Liver (tissue), 9 donors: ENCODE measurements around the gene LRP5. TPM values are rescaled to one million over a fixed set of nuclear protein-coding genes. Genes with fewer than 3 reads are reported as not detected.

Experiments
- DNase-seq: peaks from one replicate; pipeline ENCODE4 v3.0.0-alpha.2; 2017; ENCODE audit warnings: low spot score
- H3K27ac ChIP-seq, 2 donors: one replicate each; pipeline ENCODE4 v1.7.0; 2013; ENCODE audit warnings: inconsistent platforms in 2 of 2, low read length in 2 of 2, control low read depth in 1 of 2, low read depth in 1 of 2, mild to moderate bottlenecking in 1 of 2
- H3K27me3 ChIP-seq, 4 donors: one replicate each; pipeline versions ENCODE4 v1.6.1 to v1.7.0; 2013; ENCODE audit warnings: low read length in 3 of 4, inconsistent platforms in 1 of 4, mild to moderate bottlenecking in 1 of 4, moderate library complexity in 1 of 4; ENCODE audit not compliant: control insufficient read depth in 4 of 4, insufficient read depth in 4 of 4
- H3K36me3 ChIP-seq, 4 donors: one replicate each; pipeline versions ENCODE4 v1.6.1 to v1.7.0; 2013; ENCODE audit warnings: low read length in 3 of 4, mild to moderate bottlenecking in 3 of 4, low read depth in 1 of 4, moderate library complexity in 1 of 4; ENCODE audit not compliant: control insufficient read depth in 4 of 4, insufficient read depth in 3 of 4
- H3K4me1 ChIP-seq, 4 donors: one replicate each; pipeline versions ENCODE4 v1.6.1 to v1.7.0; 2013; ENCODE audit warnings: low read length in 3 of 4, mild to moderate bottlenecking in 3 of 4, moderate library complexity in 1 of 4; ENCODE audit not compliant: control insufficient read depth in 4 of 4, insufficient read depth in 4 of 4
- H3K4me3 ChIP-seq, 3 donors: one replicate each; pipeline versions ENCODE4 v1.6.1 to v1.7.0; 2013; ENCODE audit warnings: low read length in 3 of 3, control low read depth in 1 of 3, low read depth in 1 of 3, mild to moderate bottlenecking in 1 of 3
- H3K9ac ChIP-seq, 2 donors: one replicate each; pipeline ENCODE4 v1.7.0; 2013; ENCODE audit warnings: low read length in 2 of 2, mild to moderate bottlenecking in 2 of 2, moderate library complexity in 2 of 2, control low read depth in 1 of 2, low read depth in 1 of 2
- H3K9me3 ChIP-seq, 4 donors: one replicate each; pipeline versions ENCODE4 v1.6.1 to v1.7.0; 2013; ENCODE audit warnings: low read length in 3 of 4; ENCODE audit not compliant: control insufficient read depth in 4 of 4
- EGR1 ChIP-seq, 2 donors: IDR thresholded peaks; 2 replicates each; pipeline ENCODE4 v1.6.1; 2016 to 2018; ENCODE audit warnings: antibody characterized with exemption in 2 of 2, low read depth in 2 of 2
- FOXA1 ChIP-seq: IDR thresholded peaks from 2 replicates; pipeline ENCODE4 v1.6.1; 2016; ENCODE audit warnings: antibody characterized with exemption
- FOXA2 ChIP-seq: IDR thresholded peaks from 2 replicates; pipeline ENCODE4 v1.6.1; 2016; ENCODE audit warnings: antibody characterized with exemption
- GABPA ChIP-seq, 2 donors: IDR thresholded peaks in 1 of 2; conservative IDR thresholded peaks in 1 of 2; 2 replicates each; pipeline ENCODE4 v1.6.1; 2016; ENCODE audit warnings: antibody characterized with exemption in 2 of 2, mild to moderate bottlenecking in 1 of 2, moderate library complexity in 1 of 2
- HNF4A ChIP-seq, 2 donors: conservative IDR thresholded peaks; 2 replicates each; pipeline ENCODE4 v1.6.1; 2016; ENCODE audit warnings: antibody characterized with exemption in 2 of 2, mild to moderate bottlenecking in 2 of 2
- HNF4G ChIP-seq: IDR thresholded peaks from 2 replicates; pipeline ENCODE4 v1.6.1; 2016; ENCODE audit warnings: antibody characterized with exemption
- JUND ChIP-seq, 2 donors: IDR thresholded peaks; 2 replicates each; pipeline ENCODE4 v1.6.1; 2016; ENCODE audit warnings: antibody characterized with exemption in 2 of 2
- RAD21 ChIP-seq, 2 donors: IDR thresholded peaks; 2 replicates each; pipeline ENCODE4 v1.6.1; 2016; ENCODE audit warnings: antibody characterized with exemption in 2 of 2, mild to moderate bottlenecking in 2 of 2
- SP1 ChIP-seq: IDR thresholded peaks from 2 replicates; pipeline ENCODE4 v1.6.1; 2018; ENCODE audit warnings: antibody characterized with exemption, mild to moderate bottlenecking
- TAF1 ChIP-seq: conservative IDR thresholded peaks from 2 replicates; pipeline ENCODE4 v1.6.1; 2016; ENCODE audit warnings: antibody characterized with exemption, mild to moderate bottlenecking
- YY1 ChIP-seq: IDR thresholded peaks from 2 replicates; pipeline ENCODE4 v1.6.1; 2016; ENCODE audit warnings: antibody characterized with exemption, mild to moderate bottlenecking
- WGBS: extraction: QIAGEN DNeasy Blood & Tissue Kit; methylation state at CpG from one replicate; pipeline ENCODE4 v1.1.7; 2013; 5-methylcytosine and 5-hydroxymethylcytosine counted together
- polyA plus RNA-seq, 2 donors: library from polyadenylated mRNA; stranded (reverse) in 1 of 2; unstranded in 1 of 2; fragments of 200-250 nt in 1 of 2; fragments of >200 nt in 1 of 2; fragmentation: Nextera tagmentation in 1 of 2; extraction: Ambion mirVana in 1 of 2; gene quantifications; one replicate each; pipeline versions ENCODE4 v1.2.1 to v1.2.3, GENCODE V29; 2013 to 2015
- total RNA-seq, 2 donors: library from RNA; depleted of rRNA; stranded (reverse); fragments of >200 nt; gene quantifications; one replicate each; pipeline ENCODE4 v1.2.3, GENCODE V29; 2014
- TF ChIP-seq, protein P1 (sequence below): fragments of 150-350 bp; IDR thresholded peaks from 2 replicates; pipeline ENCODE4 v1.5.1; 2017; ENCODE audit warnings: improper control_type of control experiment, low read depth, low read length; ENCODE audit not compliant: missing input control
- TF ChIP-seq, protein P2 (sequence below): IDR thresholded peaks from 2 replicates; pipeline ENCODE4 v1.6.1; 2016; ENCODE audit warnings: antibody characterized with exemption, mild to moderate bottlenecking
- TF ChIP-seq, protein P3 (sequence below): IDR thresholded peaks from 2 replicates; pipeline ENCODE4 v1.6.1; 2016; ENCODE audit warnings: antibody characterized with exemption
- TF ChIP-seq, protein P4 (sequence below): IDR thresholded peaks from 2 replicates; pipeline ENCODE4 v1.6.1; 2016; ENCODE audit warnings: antibody characterized with exemption
- TF ChIP-seq, protein P5 (sequence below): IDR thresholded peaks from 2 replicates; pipeline ENCODE4 v1.6.1; 2016; ENCODE audit warnings: antibody characterized with exemption
- donor health status: healthy.
- donor health status: healthy.
- donor health status: healthy.
- donor health status: healthy.
- donor health status: healthy.

The LRP5 gene
- total and polyA plus RNA-seq, 4 donors = 48.9 to 99.3 (median 71.3) TPM

DNA sequence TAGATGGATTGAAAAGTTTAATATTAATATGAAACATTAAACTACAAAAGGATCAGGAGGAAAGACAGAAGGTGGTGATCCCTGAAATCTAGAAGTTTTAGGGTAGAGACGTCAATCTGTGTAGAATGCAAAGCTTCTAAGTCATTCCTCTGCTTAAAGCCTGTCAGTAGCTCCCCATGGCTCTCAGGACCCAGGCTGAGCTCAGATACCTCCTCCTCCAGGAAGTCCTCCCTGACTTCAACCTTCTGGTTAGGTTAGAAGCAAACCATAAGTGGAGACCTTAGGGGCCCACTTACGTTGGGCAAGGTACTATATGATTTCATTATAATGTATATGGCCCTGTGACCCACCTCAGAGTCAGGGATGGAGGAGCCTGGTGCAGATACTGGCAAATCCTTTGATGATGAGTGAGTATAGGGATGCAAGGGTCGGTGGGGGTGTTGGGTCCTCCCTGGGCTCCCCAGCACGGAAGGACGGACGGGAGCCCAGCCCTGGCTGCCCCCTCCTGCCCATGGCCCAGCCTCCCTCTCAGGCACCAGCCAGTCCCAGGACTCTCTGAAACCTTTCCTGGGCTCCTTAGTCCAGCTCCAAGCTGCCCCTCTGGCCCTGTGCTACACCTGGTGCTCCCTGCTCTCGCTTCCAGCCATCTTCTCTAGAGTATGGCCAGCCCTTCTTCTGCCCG is 145.0 kb downstream of the LRP5 start:
- Histone ChIP-seq H3K9ac (no peak overlapping the region), H3K4me1 (peaks cover 7 to 30% (median 19%) of the 10 kb centered on the region in 4 donors), H3K4me3 (no peak overlapping the region), H3K9me3 (no peaks in the 10 kb centered on the region), H3K27me3 (no peaks in the 10 kb centered on the region), H3K36me3 (no peaks in the 10 kb centered on the region), H3K27ac (no peak overlapping the region)
- TF ChIP-seq, protein P1, sequence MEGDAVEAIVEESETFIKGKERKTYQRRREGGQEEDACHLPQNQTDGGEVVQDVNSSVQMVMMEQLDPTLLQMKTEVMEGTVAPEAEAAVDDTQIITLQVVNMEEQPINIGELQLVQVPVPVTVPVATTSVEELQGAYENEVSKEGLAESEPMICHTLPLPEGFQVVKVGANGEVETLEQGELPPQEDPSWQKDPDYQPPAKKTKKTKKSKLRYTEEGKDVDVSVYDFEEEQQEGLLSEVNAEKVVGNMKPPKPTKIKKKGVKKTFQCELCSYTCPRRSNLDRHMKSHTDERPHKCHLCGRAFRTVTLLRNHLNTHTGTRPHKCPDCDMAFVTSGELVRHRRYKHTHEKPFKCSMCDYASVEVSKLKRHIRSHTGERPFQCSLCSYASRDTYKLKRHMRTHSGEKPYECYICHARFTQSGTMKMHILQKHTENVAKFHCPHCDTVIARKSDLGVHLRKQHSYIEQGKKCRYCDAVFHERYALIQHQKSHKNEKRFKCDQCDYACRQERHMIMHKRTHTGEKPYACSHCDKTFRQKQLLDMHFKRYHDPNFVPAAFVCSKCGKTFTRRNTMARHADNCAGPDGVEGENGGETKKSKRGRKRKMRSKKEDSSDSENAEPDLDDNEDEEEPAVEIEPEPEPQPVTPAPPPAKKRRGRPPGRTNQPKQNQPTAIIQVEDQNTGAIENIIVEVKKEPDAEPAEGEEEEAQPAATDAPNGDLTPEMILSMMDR = no peak
- TF ChIP-seq SP1 (no peak), HNF4G (no peak), HNF4A (conservative IDR thresholded peaks at IDR 0.05) (no peak), TAF1 (no peak), FOXA2 (no peak), EGR1 (IDR thresholded peaks at IDR 0.05; ENCODE audit: low read depth in 2 of 2) (no peak), GABPA (IDR thresholded peaks at IDR 0.05 in 1 of 2, conservative IDR thresholded peaks at IDR 0.05 in 1 of 2) (no peak), YY1 (no peak), FOXA1 (no peak)
- TF ChIP-seq, protein P2, sequence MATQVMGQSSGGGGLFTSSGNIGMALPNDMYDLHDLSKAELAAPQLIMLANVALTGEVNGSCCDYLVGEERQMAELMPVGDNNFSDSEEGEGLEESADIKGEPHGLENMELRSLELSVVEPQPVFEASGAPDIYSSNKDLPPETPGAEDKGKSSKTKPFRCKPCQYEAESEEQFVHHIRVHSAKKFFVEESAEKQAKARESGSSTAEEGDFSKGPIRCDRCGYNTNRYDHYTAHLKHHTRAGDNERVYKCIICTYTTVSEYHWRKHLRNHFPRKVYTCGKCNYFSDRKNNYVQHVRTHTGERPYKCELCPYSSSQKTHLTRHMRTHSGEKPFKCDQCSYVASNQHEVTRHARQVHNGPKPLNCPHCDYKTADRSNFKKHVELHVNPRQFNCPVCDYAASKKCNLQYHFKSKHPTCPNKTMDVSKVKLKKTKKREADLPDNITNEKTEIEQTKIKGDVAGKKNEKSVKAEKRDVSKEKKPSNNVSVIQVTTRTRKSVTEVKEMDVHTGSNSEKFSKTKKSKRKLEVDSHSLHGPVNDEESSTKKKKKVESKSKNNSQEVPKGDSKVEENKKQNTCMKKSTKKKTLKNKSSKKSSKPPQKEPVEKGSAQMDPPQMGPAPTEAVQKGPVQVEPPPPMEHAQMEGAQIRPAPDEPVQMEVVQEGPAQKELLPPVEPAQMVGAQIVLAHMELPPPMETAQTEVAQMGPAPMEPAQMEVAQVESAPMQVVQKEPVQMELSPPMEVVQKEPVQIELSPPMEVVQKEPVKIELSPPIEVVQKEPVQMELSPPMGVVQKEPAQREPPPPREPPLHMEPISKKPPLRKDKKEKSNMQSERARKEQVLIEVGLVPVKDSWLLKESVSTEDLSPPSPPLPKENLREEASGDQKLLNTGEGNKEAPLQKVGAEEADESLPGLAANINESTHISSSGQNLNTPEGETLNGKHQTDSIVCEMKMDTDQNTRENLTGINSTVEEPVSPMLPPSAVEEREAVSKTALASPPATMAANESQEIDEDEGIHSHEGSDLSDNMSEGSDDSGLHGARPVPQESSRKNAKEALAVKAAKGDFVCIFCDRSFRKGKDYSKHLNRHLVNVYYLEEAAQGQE = no peak
- TF ChIP-seq, protein P3, sequence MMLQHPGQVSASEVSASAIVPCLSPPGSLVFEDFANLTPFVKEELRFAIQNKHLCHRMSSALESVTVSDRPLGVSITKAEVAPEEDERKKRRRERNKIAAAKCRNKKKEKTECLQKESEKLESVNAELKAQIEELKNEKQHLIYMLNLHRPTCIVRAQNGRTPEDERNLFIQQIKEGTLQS = no peak
- TF ChIP-seq, protein P4, sequence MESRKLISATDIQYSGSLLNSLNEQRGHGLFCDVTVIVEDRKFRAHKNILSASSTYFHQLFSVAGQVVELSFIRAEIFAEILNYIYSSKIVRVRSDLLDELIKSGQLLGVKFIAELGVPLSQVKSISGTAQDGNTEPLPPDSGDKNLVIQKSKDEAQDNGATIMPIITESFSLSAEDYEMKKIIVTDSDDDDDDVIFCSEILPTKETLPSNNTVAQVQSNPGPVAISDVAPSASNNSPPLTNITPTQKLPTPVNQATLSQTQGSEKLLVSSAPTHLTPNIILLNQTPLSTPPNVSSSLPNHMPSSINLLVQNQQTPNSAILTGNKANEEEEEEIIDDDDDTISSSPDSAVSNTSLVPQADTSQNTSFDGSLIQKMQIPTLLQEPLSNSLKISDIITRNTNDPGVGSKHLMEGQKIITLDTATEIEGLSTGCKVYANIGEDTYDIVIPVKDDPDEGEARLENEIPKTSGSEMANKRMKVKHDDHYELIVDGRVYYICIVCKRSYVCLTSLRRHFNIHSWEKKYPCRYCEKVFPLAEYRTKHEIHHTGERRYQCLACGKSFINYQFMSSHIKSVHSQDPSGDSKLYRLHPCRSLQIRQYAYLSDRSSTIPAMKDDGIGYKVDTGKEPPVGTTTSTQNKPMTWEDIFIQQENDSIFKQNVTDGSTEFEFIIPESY = no peak
- WGBS = 79% methylated on average over 8 of the region's 8 CpGs
- no peak for DNase-seq

DNA sequence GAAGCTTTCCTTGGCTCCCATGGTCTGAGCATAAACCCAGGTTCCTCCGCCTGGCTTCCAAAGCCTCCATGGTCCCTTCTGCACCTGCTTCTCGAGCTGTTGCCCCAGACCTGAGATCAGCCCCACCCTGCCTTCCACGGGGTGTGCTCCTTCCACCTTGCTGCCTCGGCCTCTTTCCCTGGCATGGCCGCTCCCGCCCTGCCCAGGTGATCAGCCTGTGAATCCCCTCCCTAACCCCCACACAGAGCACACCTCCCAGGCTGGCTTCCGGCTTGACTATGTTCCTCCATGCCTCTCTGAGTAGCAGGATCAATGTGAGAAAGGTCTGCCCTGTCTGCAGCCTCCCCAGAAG is 145.5 kb downstream of the LRP5 start:
- Histone ChIP-seq H3K9me3 (no peaks in the 10 kb centered on the region), H3K27me3 (no peaks in the 10 kb centered on the region), H3K4me3 (no peak overlapping the region), H3K4me1 (peaks cover 7 to 35% (median 24%) of the 10 kb centered on the region in 4 donors), H3K27ac (no peak overlapping the region), H3K9ac (no peak overlapping the region), H3K36me3 (no peaks in the 10 kb centered on the region)
- no peak for DNase-seq
- WGBS = 84% methylated on average over 7 of the region's 7 CpGs
- TF ChIP-seq, protein P2 = no peak
- TF ChIP-seq, protein P1 = no peak
- TF ChIP-seq, protein P5, sequence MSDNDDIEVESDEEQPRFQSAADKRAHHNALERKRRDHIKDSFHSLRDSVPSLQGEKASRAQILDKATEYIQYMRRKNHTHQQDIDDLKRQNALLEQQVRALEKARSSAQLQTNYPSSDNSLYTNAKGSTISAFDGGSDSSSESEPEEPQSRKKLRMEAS = no peak
- TF ChIP-seq HNF4A (conservative IDR thresholded peaks at IDR 0.05) (no peak), FOXA2 (no peak), JUND (IDR thresholded peaks at IDR 0.05) (no peak), FOXA1 (no peak), EGR1 (IDR thresholded peaks at IDR 0.05; ENCODE audit: low read depth in 2 of 2) (no peak), HNF4G (no peak), TAF1 (no peak), RAD21 (IDR thresholded peaks at IDR 0.05) (no peak)
